BLaER1 (cell line): ENCODE measurements around the gene PUM1.
A peak's percentile ranks its signal among the peaks of the same experiment; 100 is the strongest.

Experiments used
- H3K27ac ChIP-seq: shearing (Covaris generic); formaldehyde crosslinking; 2 replicates; pipeline ENCODE4 v1.8.1; 2022
- H3K27me3 ChIP-seq: shearing (Covaris generic); formaldehyde crosslinking; 2 replicates; pipeline ENCODE4 v1.8.1; 2022
- H3K36me3 ChIP-seq: shearing (Covaris generic); formaldehyde crosslinking; 2 replicates; pipeline ENCODE4 v1.8.1; 2022
- H3K4me1 ChIP-seq: shearing (Covaris generic); formaldehyde crosslinking; 2 replicates; pipeline ENCODE4 v1.8.1; 2022
- H3K4me2 ChIP-seq: shearing (Covaris generic); formaldehyde crosslinking; 2 replicates; pipeline ENCODE4 v1.8.1; 2022
- H3K4me3 ChIP-seq: shearing (Covaris generic); formaldehyde crosslinking; 2 replicates; pipeline ENCODE4 v1.8.1; 2022
- H3K9ac ChIP-seq: shearing (Covaris generic); formaldehyde crosslinking; 2 replicates; pipeline ENCODE4 v1.8.1; 2022
- H3K9me3 ChIP-seq: shearing (Covaris generic); formaldehyde crosslinking; 2 replicates; pipeline ENCODE4 v1.8.1; 2022
- H4K20me1 ChIP-seq: shearing (Covaris generic); formaldehyde crosslinking; 2 replicates; pipeline ENCODE4 v1.8.1; 2022
- Cebpa-rat ChIP-seq: shearing (Covaris generic); IDR thresholded peaks from 2 replicates; pipeline ENCODE4 v1.8.1; 2022

Gene PUM1

DNA sequence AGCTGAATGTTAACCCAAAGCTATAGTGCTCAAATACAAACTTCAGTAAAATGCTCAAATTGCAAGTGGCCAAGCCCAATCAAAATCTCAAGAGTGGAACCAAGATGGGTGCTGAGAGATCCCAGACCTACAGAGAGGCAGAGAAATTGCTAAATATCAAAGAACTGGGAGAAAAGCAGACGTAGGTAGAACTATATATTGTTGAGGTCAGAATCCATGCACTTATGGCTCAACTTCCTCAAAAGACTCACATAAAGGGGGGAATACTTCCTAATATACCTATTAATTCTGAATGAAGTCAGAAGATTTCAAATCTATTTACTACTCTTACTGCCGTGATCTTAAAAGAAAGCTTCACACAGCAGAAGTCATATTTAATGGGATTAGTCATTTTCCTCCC is 65.2 kb downstream of the PUM1 start:
- no peak overlapping the region for H3K4me3 ChIP-seq
- no peaks in the 10 kb centered on the region for H3K9me3 ChIP-seq
- H4K20me1 ChIP-seq, result peaks cover 100% of the 10 kb centered on the region
- H3K4me2 ChIP-seq, result no peak overlapping the region
- H3K9ac ChIP-seq, result no peak overlapping the region
- peaks cover 19% of the 10 kb centered on the region for H3K4me1 ChIP-seq
- no peaks in the 10 kb centered on the region for H3K27me3 ChIP-seq
- H3K36me3 ChIP-seq, result peaks cover 99% of the 10 kb centered on the region
- no peak for TF ChIP-seq Cebpa-rat
- no peak overlapping the region for H3K27ac ChIP-seq

DNA sequence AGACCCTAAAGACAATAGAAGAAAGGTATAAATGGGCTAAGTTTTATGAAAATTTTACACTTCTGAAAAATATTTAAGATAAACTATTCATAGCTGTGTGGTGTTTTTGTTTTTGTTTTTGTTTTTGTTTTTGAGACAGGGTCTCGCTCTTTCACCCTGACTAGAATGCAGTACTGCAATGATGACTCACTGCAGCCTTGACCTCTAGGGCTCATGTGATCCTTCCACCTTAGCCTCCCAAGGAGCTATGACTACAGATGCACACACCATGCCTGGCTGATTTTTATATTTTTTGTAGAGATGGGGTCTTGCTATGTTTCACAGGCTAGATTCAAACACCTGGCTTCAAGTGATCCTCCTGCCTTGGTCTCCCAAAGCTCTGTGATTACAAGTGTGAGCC is 66.6 kb downstream of the PUM1 start:
- no peak for TF ChIP-seq Cebpa-rat
- no peak overlapping the region for H3K9ac ChIP-seq
- H3K4me1 ChIP-seq, result peaks cover 19% of the 10 kb centered on the region
- H3K27me3 ChIP-seq, result no peaks in the 10 kb centered on the region
- peaks cover 100% of the 10 kb centered on the region for H4K20me1 ChIP-seq
- H3K4me2 ChIP-seq, result no peak overlapping the region
- no peaks in the 10 kb centered on the region for H3K9me3 ChIP-seq
- H3K36me3 ChIP-seq, result peaks cover 99% of the 10 kb centered on the region
- no peak overlapping the region for H3K27ac ChIP-seq
- no peak overlapping the region for H3K4me3 ChIP-seq

DNA sequence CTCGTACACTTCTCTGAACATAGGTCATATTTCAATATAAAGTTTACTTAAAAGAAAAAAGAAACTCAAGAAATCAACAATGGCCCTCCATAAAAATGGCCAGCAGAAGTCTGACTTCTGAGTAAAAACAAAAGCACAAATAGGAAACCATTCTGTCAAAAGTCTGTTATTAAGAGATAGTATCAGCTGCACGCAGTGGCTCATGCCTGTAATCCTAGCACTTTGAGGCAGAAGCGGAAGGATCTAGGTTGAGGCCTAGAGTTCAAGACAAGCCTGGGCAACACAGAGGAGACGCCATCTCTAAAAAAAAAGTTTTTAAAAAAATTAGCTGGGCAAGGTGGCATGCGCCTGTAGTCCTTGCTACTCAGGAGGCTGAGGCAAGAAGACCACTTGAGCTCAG is 67.3 kb downstream of the PUM1 start:
- Histone ChIP-seq H3K4me2 (no peak overlapping the region), H3K27ac (no peak overlapping the region), H3K4me1 (peaks cover 19% of the 10 kb centered on the region), H3K9me3 (no peaks in the 10 kb centered on the region), H3K36me3 (peaks cover 99% of the 10 kb centered on the region), H4K20me1 (peaks cover 100% of the 10 kb centered on the region), H3K27me3 (no peaks in the 10 kb centered on the region), H3K4me3 (no peak overlapping the region), H3K9ac (no peak overlapping the region)
- no peak for TF ChIP-seq Cebpa-rat

DNA sequence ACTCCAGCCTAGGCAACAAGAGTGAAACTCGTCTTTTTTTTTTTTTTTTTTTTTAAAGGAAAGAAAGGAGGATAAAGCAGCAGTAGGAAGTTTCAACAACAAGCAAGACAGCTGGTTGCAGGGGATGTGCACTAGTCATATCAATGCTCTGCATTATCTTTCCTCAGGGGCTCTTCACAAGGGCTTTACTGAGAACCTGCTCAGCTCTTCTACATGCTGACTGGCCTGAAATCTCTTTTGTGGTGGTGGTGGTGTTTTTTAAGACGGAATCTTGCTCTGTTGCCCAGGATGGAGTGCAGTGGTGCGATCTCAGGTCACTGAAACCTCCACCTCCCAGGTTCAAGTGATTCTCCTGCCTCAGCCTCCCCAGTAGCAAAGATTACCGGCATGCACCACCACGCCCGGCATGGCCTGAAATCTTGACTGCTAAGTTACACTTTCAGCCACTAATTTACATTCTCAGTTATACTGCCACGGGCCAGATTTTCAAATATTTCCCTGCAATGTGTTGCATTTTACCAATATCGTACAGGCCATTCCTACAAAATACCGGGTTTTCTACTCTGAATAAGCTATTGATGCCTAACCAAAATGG is 68.0 kb downstream of the PUM1 start:
- H3K4me2 ChIP-seq, result no peak overlapping the region
- no peak overlapping the region for H3K4me3 ChIP-seq
- H3K4me1 ChIP-seq, result peaks cover 19% of the 10 kb centered on the region
- H3K36me3 ChIP-seq, result peaks cover 99% of the 10 kb centered on the region
- no peak for TF ChIP-seq Cebpa-rat
- H3K9ac ChIP-seq, result no peak overlapping the region
- H3K27ac ChIP-seq, result no peak overlapping the region
- H3K9me3 ChIP-seq, result no peaks in the 10 kb centered on the region
- H4K20me1 ChIP-seq, result peaks cover 100% of the 10 kb centered on the region
- no peaks in the 10 kb centered on the region for H3K27me3 ChIP-seq

DNA sequence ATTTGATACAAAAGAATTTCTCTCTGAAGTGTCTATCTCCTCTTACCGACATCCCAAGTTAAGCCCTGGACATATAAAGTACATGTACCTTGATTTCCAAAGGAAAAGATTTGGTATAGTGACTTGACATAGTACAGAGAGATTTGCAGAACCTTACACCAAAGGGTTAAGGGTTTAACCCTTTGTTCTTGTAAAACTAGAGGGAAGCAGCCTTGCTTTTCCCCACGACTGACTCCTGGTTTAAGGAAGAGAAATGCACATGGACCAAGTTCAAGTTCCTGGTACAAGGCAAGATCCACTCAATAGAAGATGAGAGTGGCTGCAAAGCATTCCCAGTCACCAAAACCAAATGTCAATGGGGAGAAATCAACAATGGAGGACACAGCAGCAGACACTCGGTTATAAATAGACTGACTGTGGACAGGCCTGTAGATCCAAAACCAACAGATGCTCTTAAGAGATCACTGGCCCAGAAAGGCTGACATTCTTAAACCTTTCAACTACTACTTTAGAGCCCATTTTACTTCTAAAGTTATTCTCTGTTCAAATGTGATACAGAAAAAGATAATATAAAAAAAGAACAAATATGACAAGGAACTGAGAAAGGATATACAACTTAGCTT is 69.4 kb downstream of the PUM1 start:
- Histone ChIP-seq H3K9me3 (no peaks in the 10 kb centered on the region), H3K27ac (no peak overlapping the region), H3K27me3 (no peaks in the 10 kb centered on the region), H4K20me1 (peaks cover 100% of the 10 kb centered on the region), H3K4me2 (no peak overlapping the region), H3K9ac (no peak overlapping the region), H3K4me3 (no peak overlapping the region), H3K4me1 (peaks cover 19% of the 10 kb centered on the region), H3K36me3 (peaks cover 99% of the 10 kb centered on the region)
- no peak for TF ChIP-seq Cebpa-rat

DNA sequence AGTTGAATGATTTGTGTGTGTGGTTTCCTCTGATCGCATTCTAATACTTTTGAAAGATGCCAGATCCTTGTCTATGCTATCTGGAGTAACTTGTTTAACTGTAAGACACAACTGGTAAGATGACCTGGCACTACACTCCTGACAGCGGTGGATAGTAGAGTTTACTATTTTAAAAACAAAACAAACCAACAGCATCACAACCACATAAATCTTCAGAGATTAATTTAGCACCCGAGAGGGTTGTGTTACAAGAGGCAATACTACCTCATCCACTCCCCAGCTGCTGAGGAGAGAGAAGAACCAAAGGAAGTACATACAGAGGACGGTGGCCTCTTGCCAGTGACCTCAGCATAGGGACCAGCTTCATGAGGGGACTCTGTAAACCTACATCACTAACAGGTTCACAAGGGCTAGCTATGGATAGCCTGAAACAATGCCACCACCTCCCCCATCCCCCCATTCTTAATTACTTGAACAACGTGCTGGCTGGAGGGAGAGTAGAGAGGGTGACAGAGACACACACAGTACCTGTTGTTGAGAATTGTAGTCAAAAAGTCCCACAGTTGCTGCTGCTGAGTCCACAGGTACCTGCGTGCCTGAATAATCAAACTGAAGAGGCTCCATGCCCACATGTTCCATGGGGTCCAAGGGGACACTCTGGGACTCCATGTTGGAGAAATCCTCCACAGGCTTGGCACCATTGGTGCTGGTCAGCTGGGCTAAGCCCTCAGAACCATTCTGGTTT is 73.5 kb downstream of the PUM1 start:
- TF ChIP-seq Cebpa-rat, result no peak
- peaks cover 98% of the 10 kb centered on the region for H3K36me3 ChIP-seq
- H3K4me3 ChIP-seq, result no peak overlapping the region
- H3K27me3 ChIP-seq, result no peaks in the 10 kb centered on the region
- peaks cover 100% of the 10 kb centered on the region for H4K20me1 ChIP-seq
- H3K9me3 ChIP-seq, result no peaks in the 10 kb centered on the region
- H3K4me1 ChIP-seq, result peaks cover 34% of the 10 kb centered on the region
- H3K27ac ChIP-seq, result no peak overlapping the region
- no peak overlapping the region for H3K9ac ChIP-seq
- no peak overlapping the region for H3K4me2 ChIP-seq

DNA sequence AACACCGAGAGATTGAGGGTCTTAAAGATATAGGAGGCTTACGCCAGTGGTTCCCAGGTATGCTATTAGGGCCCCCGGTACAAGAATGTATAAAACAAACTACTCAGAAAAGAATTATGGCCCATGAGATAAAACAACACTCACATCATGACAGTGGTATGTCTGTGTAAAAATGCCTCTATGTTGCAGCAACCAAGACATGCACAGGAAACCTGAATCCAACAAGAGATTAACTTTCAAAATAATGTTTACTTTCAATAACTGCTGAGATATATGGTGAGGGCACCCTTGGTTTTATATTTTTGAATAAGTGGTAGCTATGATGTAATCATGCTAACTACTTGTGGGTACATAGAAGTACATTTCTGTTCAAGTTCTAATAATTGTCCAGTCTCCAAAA is 74.9 kb downstream of the PUM1 start:
- peaks cover 95% of the 10 kb centered on the region for H3K36me3 ChIP-seq
- no peak overlapping the region for H3K27ac ChIP-seq
- no peak for TF ChIP-seq Cebpa-rat
- no peak overlapping the region for H3K4me2 ChIP-seq
- H3K4me3 ChIP-seq, result no peak overlapping the region
- H4K20me1 ChIP-seq, result peaks cover 100% of the 10 kb centered on the region
- H3K9me3 ChIP-seq, result no peaks in the 10 kb centered on the region
- H3K27me3 ChIP-seq, result no peaks in the 10 kb centered on the region
- H3K4me1 ChIP-seq, result peaks cover 30% of the 10 kb centered on the region
- no peak overlapping the region for H3K9ac ChIP-seq

DNA sequence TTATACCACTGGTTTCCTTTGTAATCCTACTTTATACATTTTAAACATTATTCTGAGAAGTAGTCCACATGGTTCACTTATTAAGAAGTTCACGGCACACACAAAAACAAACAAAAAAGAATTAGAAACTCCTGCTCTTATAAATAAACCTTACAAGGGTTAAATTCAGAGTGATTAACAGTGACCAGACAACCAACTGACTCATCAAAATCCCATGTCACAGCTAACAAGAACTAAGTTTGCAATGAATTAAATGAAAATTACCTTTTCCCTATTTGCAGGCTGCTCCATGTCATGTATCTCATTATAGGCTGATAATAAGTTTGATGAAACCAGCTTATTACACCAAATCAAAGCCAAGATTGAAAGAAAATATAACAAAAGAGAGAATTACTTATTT is 77.5 kb downstream of the PUM1 start:
- Histone ChIP-seq H3K36me3 (peaks cover 95% of the 10 kb centered on the region), H3K4me2 (no peak overlapping the region), H4K20me1 (peaks cover 100% of the 10 kb centered on the region), H3K27ac (no peak overlapping the region), H3K27me3 (no peaks in the 10 kb centered on the region), H3K4me1 (peaks cover 55% of the 10 kb centered on the region), H3K4me3 (no peak overlapping the region), H3K9me3 (no peaks in the 10 kb centered on the region), H3K9ac (no peak overlapping the region)
- TF ChIP-seq Cebpa-rat, result no peak

DNA sequence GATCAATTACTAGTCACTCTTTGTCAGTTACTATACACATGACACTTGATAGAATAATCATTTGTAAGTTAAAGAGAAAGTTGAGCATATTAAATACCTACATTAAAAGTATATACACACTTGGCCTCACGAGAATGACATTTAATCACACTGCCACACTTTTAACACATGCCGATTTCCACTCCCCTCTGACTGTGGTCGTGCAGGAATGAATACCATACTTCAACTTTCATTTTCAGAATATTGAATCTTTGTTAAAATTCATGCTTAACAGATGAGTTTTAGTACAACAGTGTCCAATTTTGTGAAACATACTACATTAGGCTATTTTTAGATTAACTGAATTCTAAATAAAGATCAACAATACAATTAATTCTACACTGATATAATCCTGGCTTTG is 78.8 kb downstream of the PUM1 start:
- Histone ChIP-seq H3K4me3 (no peak overlapping the region), H3K4me2 (no peak overlapping the region), H3K9me3 (no peaks in the 10 kb centered on the region), H3K27ac (no peak overlapping the region), H3K27me3 (no peaks in the 10 kb centered on the region), H3K36me3 (peaks cover 95% of the 10 kb centered on the region), H4K20me1 (peaks cover 100% of the 10 kb centered on the region), H3K4me1 (peaks cover 57% of the 10 kb centered on the region), H3K9ac (no peak overlapping the region)
- no peak for TF ChIP-seq Cebpa-rat

DNA sequence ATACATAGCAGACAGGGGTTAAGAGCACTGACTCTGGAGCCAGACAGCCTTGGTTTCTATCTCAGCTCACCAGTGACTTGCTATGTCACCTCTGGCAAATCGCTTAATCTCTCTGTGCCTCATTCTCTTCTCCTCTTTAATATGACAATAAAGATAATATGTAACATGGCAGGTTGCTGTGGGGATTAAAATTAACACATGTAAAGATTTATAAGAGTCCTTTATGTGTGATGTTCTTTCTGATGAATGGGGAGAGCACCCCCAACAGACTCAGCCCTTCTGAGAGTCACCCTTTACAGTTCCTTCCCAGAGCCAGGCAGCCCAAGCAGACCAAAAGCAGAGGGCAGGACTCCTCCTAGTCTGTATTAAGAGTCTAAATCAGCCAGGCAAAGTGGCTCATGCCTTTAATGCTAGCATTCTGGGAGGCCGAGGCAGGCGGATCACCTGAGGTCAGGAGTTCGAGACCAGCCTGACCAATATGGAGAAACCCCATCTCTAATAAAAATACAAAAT is 80.5 kb downstream of the PUM1 start:
- Histone ChIP-seq H3K4me3 (no peak overlapping the region), H3K9ac (no peak overlapping the region), H3K27me3 (no peaks in the 10 kb centered on the region), H3K27ac (no peak overlapping the region), H3K9me3 (no peaks in the 10 kb centered on the region), H3K4me1 (peaks cover 57% of the 10 kb centered on the region), H3K4me2 (peak overlapping the region; percentile 7; the same call in 1 of the 2 replicates), H4K20me1 (peaks cover 100% of the 10 kb centered on the region), H3K36me3 (peaks cover 93% of the 10 kb centered on the region)
- TF ChIP-seq Cebpa-rat, result no peak
